GM12878 (cell line): ENCODE data around the gene TARBP2. TPM values are rescaled to one million over a fixed set of nuclear protein-coding genes. Genes with fewer than 3 reads are reported as not detected.

Experiments used
- ATAC-seq: fragments of 200-7000 bp; cut with Tn5 transposase; 3 replicates; pipeline ENCODE4 v1.9.1; 2020; ENCODE audit warnings: mild to moderate bottlenecking, moderate library complexity
- BruUV-seq: library from RNA; stranded (reverse); fragments of 400-500 nt; replicated peaks from 2 replicates; lab custom pipeline; 2021; lab: Mats Ljungman, UMichigan
- CTCF ChIA-PET: fragments of 300-600 bp; sonication (Branson Sonifier 250); formaldehyde crosslinking; extraction: SDS; loops from one replicate; lab custom pipeline; 2021; ENCODE audit warnings: inconsistent platforms; lab: Yijun Ruan, JAX
- POLR2A ChIA-PET: fragments of 350-600 bp; formaldehyde crosslinking; extraction: SDS; loops from one replicate; lab custom pipeline; 2021; ENCODE audit warnings: inconsistent platforms; lab: Charles Lee
- RAD21 ChIA-PET: fragments of 300-600 bp; sonication (Branson Sonifier 250); formaldehyde crosslinking; loops from one replicate; lab custom pipeline; 2023; ENCODE audit warnings: antibody characterized with exemption; ENCODE audit not compliant: unreplicated experiment; lab: Charles Lee
- SMC1A ChIA-PET: fragments of 300-600 bp; sonication (Branson Sonifier 250); formaldehyde crosslinking; loops from one replicate; lab custom pipeline; 2023; ENCODE audit not compliant: unreplicated experiment, uncharacterized antibody; lab: Charles Lee
- DNase-seq: peaks from one replicate; pipeline ENCODE4 v3.0.0-alpha.2; 2011; ENCODE audit warnings: low read depth, low spot score
- FAIRE-seq: peaks from 3 replicates; lab custom pipeline; 2011; peaks lifted over from hg19 to GRCh38; lab: Jason Lieb, UNC
- H2AFZ ChIP-seq: 2 replicates; pipeline ENCODE4 v1.6.0; 2011; ENCODE audit warnings: low read depth, low read length, control low read depth; ENCODE audit not compliant: control insufficient read depth
- H3K27ac ChIP-seq: 2 replicates; pipeline ENCODE4 v1.5.1; 2011; ENCODE audit warnings: control low read depth; ENCODE audit not compliant: control insufficient read depth, insufficient read depth
- H3K27me3 ChIP-seq, 2 experiments: replicated peaks in 1 of 2; 2 replicates each; pipeline versions ENCODE4 v1.6.0 to v1.6.1; 2011; ENCODE audit warnings: low read length in 1 of 2; ENCODE audit not compliant: control insufficient read depth in 2 of 2, insufficient read depth in 2 of 2
- H3K36me3 ChIP-seq, 2 experiments: 2 replicates each; pipeline ENCODE4 v1.5.1; 2011; ENCODE audit warnings: low read length in 1 of 2; ENCODE audit not compliant: control insufficient read depth in 2 of 2, insufficient read depth in 2 of 2
- H3K4me1 ChIP-seq: 2 replicates; pipeline ENCODE4 v1.6.1; 2011; ENCODE audit warnings: mild to moderate bottlenecking, low read length, moderate library complexity, mixed read lengths; ENCODE audit not compliant: control insufficient read depth, insufficient read depth
- H3K4me2 ChIP-seq: 2 replicates; pipeline ENCODE4 v1.6.0; 2011; ENCODE audit warnings: control low read depth; ENCODE audit not compliant: control insufficient read depth, insufficient read depth
- H3K4me3 ChIP-seq: fragments of 200-600 bp; sonication (generic); 2 replicates; pipeline ENCODE4 v1.5.1; 2016
- H3K79me2 ChIP-seq: 2 replicates; pipeline ENCODE4 v1.6.0; 2011; ENCODE audit warnings: low read length; ENCODE audit not compliant: control insufficient read depth, insufficient read depth
- H3K9ac ChIP-seq: 2 replicates; pipeline ENCODE4 v1.8.0; 2011; ENCODE audit warnings: low read length, control low read depth, mixed read lengths; ENCODE audit not compliant: control insufficient read depth, insufficient read depth
- H3K9me3 ChIP-seq: replicated peaks from 3 replicates; pipeline ENCODE4 v1.5.1; 2011; ENCODE audit warnings: mild to moderate bottlenecking, low read length; ENCODE audit not compliant: control insufficient read depth, insufficient read depth
- H4K20me1 ChIP-seq: 2 replicates; pipeline ENCODE4 v1.6.0; 2011; ENCODE audit not compliant: control insufficient read depth, insufficient read depth
- ASH2L ChIP-seq: fragments of 300-600, 200-600 bp; sonication (generic); IDR thresholded peaks from 2 replicates; pipeline ENCODE4 v1.6.1; 2017; ENCODE audit warnings: low read depth, mild to moderate bottlenecking, borderline replicate concordance
- E2F4 ChIP-seq: IDR thresholded peaks from 2 replicates; pipeline ENCODE4 v1.6.1; 2012; ENCODE audit warnings: low read depth, low read length, improper control_type of control experiment
- GATAD2B ChIP-seq: fragments of 450-650 bp; conservative IDR thresholded peaks from 2 replicates; pipeline ENCODE4 v1.6.1; 2017; ENCODE audit warnings: low read depth, mild to moderate bottlenecking, moderate library complexity
- NR2C1 ChIP-seq: fragments of 450-650 bp; IDR thresholded peaks from 2 replicates; pipeline ENCODE4 v1.6.1; 2017; ENCODE audit warnings: antibody characterized with exemption, mild to moderate bottlenecking, moderate library complexity
- PML ChIP-seq: IDR thresholded peaks from 2 replicates; pipeline ENCODE4 v1.6.1; 2012; ENCODE audit warnings: low read length, inconsistent platforms
- SREBF2 ChIP-seq: IDR thresholded peaks from 2 replicates; pipeline ENCODE4 v1.6.1; 2012; ENCODE audit warnings: mild to moderate bottlenecking, low read length
- SUZ12 ChIP-seq: fragments of 200-600 bp; sonication (generic); IDR thresholded peaks from one replicate; pipeline ENCODE4 v1.6.1; 2018; ENCODE audit warnings: antibody characterized with exemption, mild to moderate bottlenecking; ENCODE audit not compliant: unreplicated experiment
- ZNF592 ChIP-seq: fragments of 450-650 bp; IDR thresholded peaks from 2 replicates; pipeline ENCODE4 v1.6.1; 2017; ENCODE audit warnings: mild to moderate bottlenecking, moderate library complexity
- WGBS: methylation state at CpG from one replicate; pipeline ENCODE4 v1.1.6; 2016; ENCODE audit warnings: low lambda C conversion rate; ENCODE audit not compliant: insufficient replicate concordance, insufficient coverage; ENCODE audit errors: missing lambda C conversion rate; 5-methylcytosine and 5-hydroxymethylcytosine counted together
- in situ Hi-C: fragments of 300-500 bp; cut with MboI; formaldehyde crosslinking; loops from 9 replicates; pipeline ENCODE4 v1.14.3; 2018; ENCODE audit warnings: mixed read lengths
- intact Hi-C: fragments of 100-400 bp; cut with micrococcal nuclease; formaldehyde crosslinking; loops from one replicate; pipeline ENCODE4 v1.14.2; 2022; ENCODE audit not compliant: unreplicated experiment
- polyA plus RNA-seq, 11 experiments: library from polyadenylated mRNA; depleted of rRNA in 4 of 11; unstranded in 6 of 11; stranded (reverse) in 5 of 11; fragments of >200 nt; fragmentation: Nextera tagmentation in 4 of 11; fragmentation: Illumina TruSeq in 1 of 11; extraction: Ambion mirVana in 4 of 11; extraction: Trizol in 1 of 11; gene quantifications; 1 replicate in 1 of 11; 2 replicates in 10 of 11; pipeline versions ENCODE4 v1.2.1 to v1.2.3, GENCODE V29; 2011 to 2016; ENCODE audit warnings: inconsistent platforms in 2 of 11, missing spikeins in 2 of 11, low read depth in 1 of 11
- total RNA-seq, 4 experiments: library from RNA; depleted of rRNA in 3 of 4; stranded (reverse); fragments of >200 nt in 3 of 4; fragmentation: Illumina TruSeq in 1 of 4; extraction: Trizol in 1 of 4; gene quantifications; 2 replicates each; pipeline versions ENCODE4 v1.2.1 to v1.2.3, GENCODE V29; 2013 to 2021

TARBP2 gene
- total and polyA plus RNA-seq, 10 of the 15 experiments (the other 5 are each of a cell fraction or from before 2014, with no cell fraction given): 5.5 to 60.1 (median 36.8) TPM

- SMC1A ChIA-PET: no interaction called here
- Histone ChIP-seq H3K36me3 (peaks cover 38 to 73% of the 10 kb centered on the region in 2 experiments), H3K9ac (no peak overlapping the region), H3K4me2 (no peak overlapping the region), H3K4me3 (no peak overlapping the region), H3K4me1 (peaks cover 4% of the 10 kb centered on the region), H3K9me3 (no peaks in the 10 kb centered on the region), H2AFZ (no peak overlapping the region), H3K27me3 (no peaks in the 10 kb centered on the region), H3K79me2 (peaks cover 13% of the 10 kb centered on the region), H3K27ac (no peak overlapping the region), H4K20me1 (peaks cover 14% of the 10 kb centered on the region)
- WGBS: 86% methylated on average over 5 of the region's 5 CpGs
- ATAC-seq (no peak), DNase-seq (no peak), FAIRE-seq (no peak)
- RAD21 ChIA-PET: no interaction called here
- no TSS peak for BruUV-seq
- intact Hi-C loops (no loop called here), in situ Hi-C loops (no loop called here)
- CTCF ChIA-PET: interaction anchor here (2.2 kb wide), 1 partner anchor 10 kb away, joined by 10 read pairs; no protein-coding TSS in a partner anchor
- TF ChIP-seq GATAD2B: no peak
- no peak for TF ChIP-seq SUZ12
- TF ChIP-seq E2F4: no peak
- no peak for TF ChIP-seq SREBF2
- POLR2A ChIA-PET: no interaction called here
These were observed 34.0 kb upstream of the TARBP2 start for GRCh38 chr12:53467082-53467481.

GRCh38 chr12:53467880-53468279 is 33.2 kb upstream of the TARBP2 start:
- TF ChIP-seq ZNF592 (no peak), ASH2L (no peak), PML (0 out of 2 replicates have a peak, but pooled peaks have one; percentile 35), NR2C1 (no peak)
- ATAC-seq (no peak), FAIRE-seq (no peak), DNase-seq (no peak)
- no peaks in the 10 kb centered on the region for H3K27me3 ChIP-seq
- peaks cover 10% of the 10 kb centered on the region for H4K20me1 ChIP-seq
- no peak overlapping the region for H3K27ac ChIP-seq
- POLR2A ChIA-PET: interaction anchor here (0.6 kb wide), 1 partner anchor 66 kb away, joined by 3 read pairs; no protein-coding TSS in a partner anchor
- peaks cover 2% of the 10 kb centered on the region for H3K4me1 ChIP-seq
- no peak overlapping the region for H3K4me2 ChIP-seq
- WGBS: 100% methylated on average over 2 of the region's 2 CpGs
- BruUV-seq: TSS peak; percentile 30
- intact Hi-C loops: no loop called here
- CTCF ChIA-PET: interaction anchor here (0.8 to 2.2 kb wide), 2 partner anchors 9 to 172 kb away, joined by 4 to 10 read pairs; partner anchors contain the start of gene PFDN5
- no peak overlapping the region for H3K9ac ChIP-seq
- no peak overlapping the region for H3K4me3 ChIP-seq
- no peak overlapping the region for H2AFZ ChIP-seq
- SMC1A ChIA-PET: interaction anchor here (1.2 kb wide), 1 partner anchor 9 kb away, joined by 5 read pairs; no protein-coding TSS in a partner anchor
- RAD21 ChIA-PET: no interaction called here
- H3K36me3 ChIP-seq: peaks cover 37 to 73% of the 10 kb centered on the region in 2 experiments
- no peaks in the 10 kb centered on the region for H3K9me3 ChIP-seq
- peaks cover 10% of the 10 kb centered on the region for H3K79me2 ChIP-seq
- in situ Hi-C loops: no loop called here
